HG02610 (cell line): ENCODE measurements around the gene IFNB1.
A peak's percentile ranks its signal among the peaks of the same experiment; 100 is the strongest.

ENCODE experiments used
- ATAC-seq: cut with Tn5 transposase; IDR thresholded peaks from one replicate; pipeline ENCODE4 v1.9.1; 2021; ENCODE audit warnings: mild to moderate bottlenecking, moderate library complexity; ENCODE audit not compliant: unreplicated experiment

IFNB1 gene

GRCh38 chr9:21077781-21078180, at the start of gene IFNB1:
IFNB1 (minus strand) TSS chr9:21077942; CDS start chr9:21077869, 73 bp downstream.
- ATAC-seq, result no peak

GRCh38 chr9:21121595-21122251, 44.0 kb upstream of the IFNB1 start:
- peak; percentile 87 for ATAC-seq

GRCh38 chr9:21121079-21121478, 43.3 kb upstream of the IFNB1 start:
- peak; percentile 54 for ATAC-seq

GRCh38 chr9:21119093-21119770, 41.5 kb upstream of the IFNB1 start:
- peak; percentile 38 for ATAC-seq

- no peak for ATAC-seq
Observed at GRCh38 chr9:21114311-21114710, 36.6 kb upstream of the IFNB1 start.

GRCh38 chr9:21110708-21111576, 33.2 kb upstream of the IFNB1 start:
- ATAC-seq, result peak; percentile 92

GRCh38 chr9:21104787-21105186, 27.0 kb upstream of the IFNB1 start:
- ATAC-seq, result no peak

GRCh38 chr9:21102305-21102704, 24.6 kb upstream of the IFNB1 start:
- ATAC-seq, result no peak

- ATAC-seq, result no peak
Observed at GRCh38 chr9:21097817-21098216, 20.1 kb upstream of the IFNB1 start.

- ATAC-seq, result no peak
Observed at GRCh38 chr9:21096901-21097255, 19.1 kb upstream of the IFNB1 start.

GRCh38 chr9:21096172-21096900, 18.6 kb upstream of the IFNB1 start:
- ATAC-seq, result peak; percentile 91

- ATAC-seq, result no peak
Observed at GRCh38 chr9:21095561-21095960, 17.8 kb upstream of the IFNB1 start.

- no peak for ATAC-seq
Observed at GRCh38 chr9:21086538-21086937, 8.8 kb upstream of the IFNB1 start.

GRCh38 chr9:21085005-21085404, 7.3 kb upstream of the IFNB1 start:
- no peak for ATAC-seq

GRCh38 chr9:21084242-21084850, 6.6 kb upstream of the IFNB1 start:
- no peak for ATAC-seq

- no peak for ATAC-seq
Observed at GRCh38 chr9:21082671-21083070, 4.9 kb upstream of the IFNB1 start.

GRCh38 chr9:21081999-21082398, 4.3 kb upstream of the IFNB1 start:
- ATAC-seq, result no peak

GRCh38 chr9:21081451-21081850, 3.7 kb upstream of the IFNB1 start:
- ATAC-seq, result no peak

GRCh38 chr9:21080793-21081192, 3.1 kb upstream of the IFNB1 start:
- no peak for ATAC-seq

- no peak for ATAC-seq
Observed at GRCh38 chr9:21078702-21079101, 960 bp upstream of the IFNB1 start.

GRCh38 chr9:21075484-21075883, 2.3 kb downstream of the IFNB1 start:
- ATAC-seq, result no peak
